WTC11 (cell line): ENCODE results near the gene ACTL7A. TPM values are rescaled to one million over a fixed set of nuclear protein-coding genes. Genes with fewer than 3 reads are reported as not detected.
"Not testable (repeated sequence)": the region's sequence is repeated elsewhere in the genome, so short reads cannot be mapped to it uniquely, and the experiment has no call there.

Source experiments
- ATAC-seq: fragments of 200-7000 bp; cut with Tn5 transposase; 2 replicates; pipeline ENCODE4 v1.10.0; 2021; ENCODE audit warnings: mild to moderate bottlenecking, moderate library complexity
- CTCF ChIA-PET: fragments of 300-600 bp; sonication (Branson Sonifier 250); formaldehyde crosslinking; loops from one replicate; lab custom pipeline; 2021; ENCODE audit warnings: antibody characterized with exemption; lab: Charles Lee
- POLR2A ChIA-PET: fragments of 350-600 bp; sonication (Branson Sonifier 250); formaldehyde crosslinking; loops from one replicate; lab custom pipeline; 2021; ENCODE audit warnings: antibody characterized with exemption; lab: Charles Lee
- DNase-seq: peaks from one replicate; pipeline ENCODE4 v3.0.0; 2021; ENCODE audit warnings: low spot score
- H3K27ac Mint-ChIP-seq: 2 replicates; pipeline ENCODE4 v1.8.0; 2021; ENCODE audit warnings: mixed read lengths
- H3K27me3 Mint-ChIP-seq: 2 replicates; pipeline ENCODE4 v1.8.0; 2021; ENCODE audit warnings: low read depth, mild to moderate bottlenecking, moderate library complexity, mixed read lengths
- H3K36me3 Mint-ChIP-seq: 2 replicates; pipeline ENCODE4 v1.8.0; 2021; ENCODE audit warnings: mixed read lengths
- H3K4me1 Mint-ChIP-seq: 2 replicates; pipeline ENCODE4 v1.8.0; 2022; ENCODE audit warnings: mixed read lengths
- H3K4me3 Mint-ChIP-seq: 2 replicates; pipeline ENCODE4 v1.8.0; 2021; ENCODE audit warnings: mild to moderate bottlenecking, moderate library complexity, mixed read lengths
- H3K9me3 Mint-ChIP-seq: 2 replicates; pipeline ENCODE4 v1.8.0; 2021; ENCODE audit warnings: mixed read lengths
- ELF4 ChIP-seq: sonication (generic); formaldehyde crosslinking; IDR thresholded peaks from 2 replicates; pipeline ENCODE4 v1.8.1; 2022; ENCODE audit warnings: low read depth, mild to moderate bottlenecking, moderate library complexity, missing genetic modification reagents
- FOXJ3 ChIP-seq: sonication (generic); formaldehyde crosslinking; IDR thresholded peaks from 2 replicates; pipeline ENCODE4 v1.9.0; 2021; ENCODE audit warnings: missing genetic modification reagents, mild to moderate bottlenecking, borderline replicate concordance
- GRHL2 ChIP-seq: fragments of 250-450 bp; sonication (Bioruptor Pico); IDR thresholded peaks from 2 replicates; pipeline ENCODE4 v1.8.0; 2022; ENCODE audit warnings: mild to moderate bottlenecking, moderate library complexity; ENCODE audit not compliant: insufficient replicate concordance, severe bottlenecking
- HMGA2 ChIP-seq: fragments of 250-450 bp; sonication (Bioruptor Pico); IDR thresholded peaks from 2 replicates; pipeline ENCODE4 v1.4.0; 2021; ENCODE audit warnings: mild to moderate bottlenecking, moderate library complexity
- NFYB ChIP-seq: sonication (generic); formaldehyde crosslinking; conservative IDR thresholded peaks from 2 replicates; pipeline ENCODE4 v1.8.0; 2022; ENCODE audit warnings: low read depth, missing genetic modification reagents
- NR1H2 ChIP-seq: sonication (generic); formaldehyde crosslinking; IDR thresholded peaks from 2 replicates; pipeline ENCODE4 v1.9.0; 2021; ENCODE audit warnings: mild to moderate bottlenecking, moderate library complexity, missing genetic modification reagents
- SP1 ChIP-seq: sonication (generic); formaldehyde crosslinking; conservative IDR thresholded peaks from 2 replicates; pipeline ENCODE4 v1.8.1; 2022; ENCODE audit warnings: missing genetic modification reagents
- ZNF121 ChIP-seq: sonication (generic); formaldehyde crosslinking; IDR thresholded peaks from 2 replicates; pipeline ENCODE4 v1.8.0; 2023; ENCODE audit warnings: missing genetic modification reagents
- ZNF219 ChIP-seq: sonication (generic); formaldehyde crosslinking; IDR thresholded peaks from 2 replicates; pipeline ENCODE4 v1.8.0; 2023; ENCODE audit warnings: missing genetic modification reagents, mild to moderate bottlenecking, borderline replicate concordance
- ZNF263 ChIP-seq: sonication (generic); formaldehyde crosslinking; IDR thresholded peaks from 2 replicates; pipeline ENCODE4 v1.8.1; 2022; ENCODE audit warnings: low read depth, mild to moderate bottlenecking, moderate library complexity, missing genetic modification reagents
- ZNF317 ChIP-seq: sonication (generic); formaldehyde crosslinking; IDR thresholded peaks from 2 replicates; pipeline ENCODE4 v1.8.1; 2023; ENCODE audit warnings: low read depth, mild to moderate bottlenecking, moderate library complexity, missing genetic modification reagents, borderline replicate concordance
- ZNF671 ChIP-seq: fragments of 250-450 bp; sonication (Bioruptor Pico); IDR thresholded peaks from 2 replicates; pipeline ENCODE4 v1.8.0; 2021; ENCODE audit warnings: mild to moderate bottlenecking
- total RNA-seq: library from RNA; stranded (reverse); gene quantifications from 3 replicates; pipeline ENCODE4 v1.2.3, GENCODE V29; 2021
- TF ChIP-seq, protein P1 (sequence below): fragments of 250-450 bp; sonication (Bioruptor Pico); IDR thresholded peaks from 2 replicates; pipeline ENCODE4 v1.9.0; 2021; ENCODE audit warnings: mild to moderate bottlenecking
- TF ChIP-seq, protein P2 (sequence below): sonication (generic); formaldehyde crosslinking; IDR thresholded peaks from 2 replicates; pipeline ENCODE4 v1.8.1; 2022; ENCODE audit warnings: low read depth, missing genetic modification reagents, borderline replicate concordance
- TF ChIP-seq, protein P3 (sequence below): fragments of 250-450 bp; sonication (Bioruptor Pico); IDR thresholded peaks from 2 replicates; pipeline ENCODE4 v1.9.0; 2021; ENCODE audit warnings: mild to moderate bottlenecking
- TF ChIP-seq, protein P4 (sequence below): sonication (generic); formaldehyde crosslinking; IDR thresholded peaks from 2 replicates; pipeline ENCODE4 v1.8.1; 2023; ENCODE audit warnings: mild to moderate bottlenecking, moderate library complexity, missing genetic modification reagents

The ACTL7A gene
- total RNA-seq, 1 experiment from 2014 or later: not detected

DNA sequence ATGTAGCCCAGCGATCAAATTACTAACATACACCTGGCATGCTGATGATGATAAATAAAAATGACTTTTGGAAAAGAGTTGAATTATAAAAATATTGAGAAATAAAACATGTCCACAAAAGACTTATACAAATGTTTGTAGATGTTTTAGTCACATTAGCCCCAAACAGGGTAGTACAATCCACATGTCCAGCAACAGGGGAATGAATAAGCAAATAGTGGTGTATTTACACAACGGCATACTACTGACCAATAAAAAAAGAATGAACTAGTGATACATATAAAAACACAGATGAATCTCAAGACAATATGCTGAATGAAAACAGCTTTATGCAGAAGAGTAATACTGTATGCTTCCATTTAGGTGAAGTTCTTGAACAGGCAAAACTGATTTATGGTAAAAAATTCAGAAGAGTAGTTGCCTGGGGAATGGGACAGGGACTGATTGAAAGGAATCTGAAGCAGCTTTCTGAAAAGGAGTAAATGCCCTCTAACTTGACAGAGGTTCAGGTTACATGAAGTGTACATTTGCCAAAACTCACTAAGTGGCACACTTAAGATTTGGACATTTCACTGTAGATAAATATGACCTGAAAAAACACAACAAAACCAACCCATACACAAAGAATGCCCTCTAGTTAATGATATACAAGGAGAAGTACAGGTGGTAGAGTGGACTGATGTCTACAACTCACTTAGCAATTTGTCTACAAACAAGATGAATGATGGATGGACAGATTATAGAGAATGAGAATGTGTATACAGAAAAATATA is 35.4 kb downstream of the ACTL7A start (continued):
- TF ChIP-seq, protein P1, sequence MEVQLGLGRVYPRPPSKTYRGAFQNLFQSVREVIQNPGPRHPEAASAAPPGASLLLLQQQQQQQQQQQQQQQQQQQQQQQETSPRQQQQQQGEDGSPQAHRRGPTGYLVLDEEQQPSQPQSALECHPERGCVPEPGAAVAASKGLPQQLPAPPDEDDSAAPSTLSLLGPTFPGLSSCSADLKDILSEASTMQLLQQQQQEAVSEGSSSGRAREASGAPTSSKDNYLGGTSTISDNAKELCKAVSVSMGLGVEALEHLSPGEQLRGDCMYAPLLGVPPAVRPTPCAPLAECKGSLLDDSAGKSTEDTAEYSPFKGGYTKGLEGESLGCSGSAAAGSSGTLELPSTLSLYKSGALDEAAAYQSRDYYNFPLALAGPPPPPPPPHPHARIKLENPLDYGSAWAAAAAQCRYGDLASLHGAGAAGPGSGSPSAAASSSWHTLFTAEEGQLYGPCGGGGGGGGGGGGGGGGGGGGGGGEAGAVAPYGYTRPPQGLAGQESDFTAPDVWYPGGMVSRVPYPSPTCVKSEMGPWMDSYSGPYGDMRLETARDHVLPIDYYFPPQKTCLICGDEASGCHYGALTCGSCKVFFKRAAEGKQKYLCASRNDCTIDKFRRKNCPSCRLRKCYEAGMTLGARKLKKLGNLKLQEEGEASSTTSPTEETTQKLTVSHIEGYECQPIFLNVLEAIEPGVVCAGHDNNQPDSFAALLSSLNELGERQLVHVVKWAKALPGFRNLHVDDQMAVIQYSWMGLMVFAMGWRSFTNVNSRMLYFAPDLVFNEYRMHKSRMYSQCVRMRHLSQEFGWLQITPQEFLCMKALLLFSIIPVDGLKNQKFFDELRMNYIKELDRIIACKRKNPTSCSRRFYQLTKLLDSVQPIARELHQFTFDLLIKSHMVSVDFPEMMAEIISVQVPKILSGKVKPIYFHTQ (CRISPR knock-in tag): no peak
- TF ChIP-seq, protein P2, sequence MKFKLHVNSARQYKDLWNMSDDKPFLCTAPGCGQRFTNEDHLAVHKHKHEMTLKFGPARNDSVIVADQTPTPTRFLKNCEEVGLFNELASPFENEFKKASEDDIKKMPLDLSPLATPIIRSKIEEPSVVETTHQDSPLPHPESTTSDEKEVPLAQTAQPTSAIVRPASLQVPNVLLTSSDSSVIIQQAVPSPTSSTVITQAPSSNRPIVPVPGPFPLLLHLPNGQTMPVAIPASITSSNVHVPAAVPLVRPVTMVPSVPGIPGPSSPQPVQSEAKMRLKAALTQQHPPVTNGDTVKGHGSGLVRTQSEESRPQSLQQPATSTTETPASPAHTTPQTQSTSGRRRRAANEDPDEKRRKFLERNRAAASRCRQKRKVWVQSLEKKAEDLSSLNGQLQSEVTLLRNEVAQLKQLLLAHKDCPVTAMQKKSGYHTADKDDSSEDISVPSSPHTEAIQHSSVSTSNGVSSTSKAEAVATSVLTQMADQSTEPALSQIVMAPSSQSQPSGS (CRISPR knock-in tag): no peak
- TF ChIP-seq FOXJ3 (CRISPR knock-in tag): no peak
- TF ChIP-seq, protein P3, sequence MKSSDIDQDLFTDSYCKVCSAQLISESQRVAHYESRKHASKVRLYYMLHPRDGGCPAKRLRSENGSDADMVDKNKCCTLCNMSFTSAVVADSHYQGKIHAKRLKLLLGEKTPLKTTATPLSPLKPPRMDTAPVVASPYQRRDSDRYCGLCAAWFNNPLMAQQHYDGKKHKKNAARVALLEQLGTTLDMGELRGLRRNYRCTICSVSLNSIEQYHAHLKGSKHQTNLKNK: no peak
- TF ChIP-seq NR1H2 (CRISPR knock-in tag): no peak
- TF ChIP-seq, protein P4, sequence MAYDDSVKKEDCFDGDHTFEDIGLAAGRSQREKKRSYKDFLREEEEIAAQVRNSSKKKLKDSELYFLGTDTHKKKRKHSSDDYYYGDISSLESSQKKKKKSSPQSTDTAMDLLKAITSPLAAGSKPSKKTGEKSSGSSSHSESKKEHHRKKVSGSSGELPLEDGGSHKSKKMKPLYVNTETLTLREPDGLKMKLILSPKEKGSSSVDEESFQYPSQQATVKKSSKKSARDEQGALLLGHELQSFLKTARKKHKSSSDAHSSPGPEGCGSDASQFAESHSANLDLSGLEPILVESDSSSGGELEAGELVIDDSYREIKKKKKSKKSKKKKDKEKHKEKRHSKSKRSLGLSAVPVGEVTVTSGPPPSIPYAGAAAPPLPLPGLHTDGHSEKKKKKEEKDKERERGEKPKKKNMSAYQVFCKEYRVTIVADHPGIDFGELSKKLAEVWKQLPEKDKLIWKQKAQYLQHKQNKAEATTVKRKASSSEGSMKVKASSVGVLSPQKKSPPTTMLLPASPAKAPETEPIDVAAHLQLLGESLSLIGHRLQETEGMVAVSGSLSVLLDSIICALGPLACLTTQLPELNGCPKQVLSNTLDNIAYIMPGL (CRISPR knock-in tag): no peak

DNA sequence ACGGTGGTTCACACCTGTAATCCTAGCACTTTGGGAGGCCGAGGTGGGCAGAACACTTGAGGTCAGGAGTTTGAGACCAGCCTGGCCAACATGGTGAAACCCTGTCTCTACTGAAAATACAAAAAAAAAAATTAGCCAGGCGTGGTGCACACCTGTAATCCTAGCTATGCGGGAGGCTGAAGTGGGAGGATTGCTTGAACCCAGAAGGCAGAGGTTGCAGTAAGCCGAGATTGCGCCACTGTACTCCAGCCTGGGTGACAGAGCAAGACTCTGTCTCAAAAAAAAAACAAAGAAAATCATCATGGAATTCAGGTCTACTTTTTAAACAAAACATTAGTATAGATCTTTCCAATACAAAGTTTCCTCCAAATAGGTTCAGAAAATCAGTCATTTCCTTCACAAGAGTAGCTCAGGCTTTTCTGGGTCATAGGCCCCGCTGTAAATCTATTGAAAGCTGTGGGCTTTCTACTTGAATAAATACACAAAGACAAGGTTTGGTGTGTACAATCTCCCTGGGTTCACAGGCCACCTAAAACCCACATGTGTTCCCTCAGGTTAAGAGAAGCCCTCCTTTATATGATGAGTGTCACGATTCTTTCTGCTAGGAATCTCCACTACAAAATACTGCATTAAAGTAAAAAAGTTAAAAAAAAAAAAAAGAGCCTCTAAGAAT is 37.1 kb downstream of the ACTL7A start:
- CTCF ChIA-PET, DNase-seq, H3K27me3 Mint-ChIP-seq, POLR2A ChIA-PET, ATAC-seq, H3K27ac Mint-ChIP-seq, H3K9me3 Mint-ChIP-seq, H3K4me1 Mint-ChIP-seq, H3K4me3 Mint-ChIP-seq: not testable (repeated sequence)
- H3K36me3 Mint-ChIP-seq: peaks cover 74% of the 10 kb centered on the region

DNA sequence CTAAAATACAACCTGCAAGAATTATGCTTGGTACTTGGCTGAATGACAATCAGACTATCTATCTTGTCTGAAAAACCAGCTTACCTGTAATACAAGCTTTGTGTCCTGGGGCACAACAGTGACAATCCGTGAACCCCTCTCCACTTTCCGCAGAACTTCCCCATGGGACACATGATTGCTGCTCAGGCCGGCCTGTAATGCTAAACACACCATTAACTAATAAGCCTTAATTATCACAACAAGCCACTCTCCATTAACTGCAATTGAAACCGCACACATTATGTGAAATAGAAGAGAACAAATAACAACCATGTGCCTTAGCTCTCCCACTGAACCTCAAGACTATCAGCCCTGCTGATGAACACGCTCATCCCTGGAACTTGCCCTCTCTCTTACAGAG is 38.1 kb downstream of the ACTL7A start:
- POLR2A ChIA-PET: no interaction called here
- no peaks in the 10 kb centered on the region for H3K4me1 Mint-ChIP-seq
- no peak overlapping the region for H3K27ac Mint-ChIP-seq
- no peak for DNase-seq
- H3K4me3 Mint-ChIP-seq: no peak overlapping the region
- H3K27me3 Mint-ChIP-seq: no peaks in the 10 kb centered on the region
- no peak for ATAC-seq
- peaks cover 73% of the 10 kb centered on the region for H3K36me3 Mint-ChIP-seq
- TF ChIP-seq ZNF317 (no peak), ZNF263 (CRISPR knock-in tag) (no peak), ZNF121 (CRISPR knock-in tag) (no peak), ZNF671 (CRISPR knock-in tag) (no peak), SP1 (no peak), HMGA2 (CRISPR knock-in tag) (no peak), ZNF219 (CRISPR knock-in tag) (no peak), ELF4 (CRISPR knock-in tag) (no peak), NFYB (CRISPR knock-in tag) (no peak), GRHL2 (no peak)
- TF ChIP-seq, protein P2 (CRISPR knock-in tag): no peak
- TF ChIP-seq, protein P4 (CRISPR knock-in tag): no peak
- TF ChIP-seq, all 79 proteins: peak for 0
- no peaks in the 10 kb centered on the region for H3K9me3 Mint-ChIP-seq
- CTCF ChIA-PET: no interaction called here
